Ishikawa (cell line): ENCODE results near the gene RAB25.

Source experiments
- EGR1 ChIP-seq: IDR thresholded peaks from 2 replicates; pipeline ENCODE4 v1.6.1; 2012
- EP300 ChIP-seq: IDR thresholded peaks from 2 replicates; pipeline ENCODE4 v1.6.1; 2012; ENCODE audit warnings: borderline replicate concordance
- FOXM1 ChIP-seq: IDR thresholded peaks from 2 replicates; pipeline ENCODE4 v1.6.1; 2012; ENCODE audit warnings: low read depth, borderline replicate concordance
- MAX ChIP-seq: IDR thresholded peaks from 2 replicates; pipeline ENCODE4 v1.6.1; 2012
- NFIC ChIP-seq: IDR thresholded peaks from 2 replicates; pipeline ENCODE4 v1.6.1; 2012
- RAD21 ChIP-seq: IDR thresholded peaks from 2 replicates; pipeline ENCODE4 v1.6.1; 2012; ENCODE audit warnings: low read depth
- YY1 ChIP-seq: IDR thresholded peaks from 2 replicates; pipeline ENCODE4 v1.6.1; 2012; ENCODE audit warnings: low read depth
- TF ChIP-seq, protein P1 (sequence below): IDR thresholded peaks from 2 replicates; pipeline ENCODE4 v1.6.1; 2012; ENCODE audit warnings: low read depth, mild to moderate bottlenecking

DNA sequence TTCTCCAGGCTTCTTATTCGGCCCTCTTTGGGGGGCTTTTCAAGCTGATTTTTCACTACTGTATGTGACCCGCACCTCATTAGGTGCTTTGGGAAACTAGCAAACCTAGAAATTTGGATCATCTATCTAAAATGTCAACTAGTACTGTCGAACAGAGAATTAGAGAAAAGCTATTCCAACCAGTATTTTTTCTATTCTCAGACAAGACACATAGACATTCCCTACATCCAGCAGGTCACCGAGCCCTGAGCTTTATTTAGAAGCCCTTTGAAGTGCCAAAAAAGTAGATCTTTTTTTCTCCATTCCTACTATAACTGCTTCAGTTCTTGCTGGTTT lies 39.9 kb upstream of the RAB25 start:
- no peak for TF ChIP-seq EP300
- no peak for TF ChIP-seq MAX
- TF ChIP-seq, protein P1, sequence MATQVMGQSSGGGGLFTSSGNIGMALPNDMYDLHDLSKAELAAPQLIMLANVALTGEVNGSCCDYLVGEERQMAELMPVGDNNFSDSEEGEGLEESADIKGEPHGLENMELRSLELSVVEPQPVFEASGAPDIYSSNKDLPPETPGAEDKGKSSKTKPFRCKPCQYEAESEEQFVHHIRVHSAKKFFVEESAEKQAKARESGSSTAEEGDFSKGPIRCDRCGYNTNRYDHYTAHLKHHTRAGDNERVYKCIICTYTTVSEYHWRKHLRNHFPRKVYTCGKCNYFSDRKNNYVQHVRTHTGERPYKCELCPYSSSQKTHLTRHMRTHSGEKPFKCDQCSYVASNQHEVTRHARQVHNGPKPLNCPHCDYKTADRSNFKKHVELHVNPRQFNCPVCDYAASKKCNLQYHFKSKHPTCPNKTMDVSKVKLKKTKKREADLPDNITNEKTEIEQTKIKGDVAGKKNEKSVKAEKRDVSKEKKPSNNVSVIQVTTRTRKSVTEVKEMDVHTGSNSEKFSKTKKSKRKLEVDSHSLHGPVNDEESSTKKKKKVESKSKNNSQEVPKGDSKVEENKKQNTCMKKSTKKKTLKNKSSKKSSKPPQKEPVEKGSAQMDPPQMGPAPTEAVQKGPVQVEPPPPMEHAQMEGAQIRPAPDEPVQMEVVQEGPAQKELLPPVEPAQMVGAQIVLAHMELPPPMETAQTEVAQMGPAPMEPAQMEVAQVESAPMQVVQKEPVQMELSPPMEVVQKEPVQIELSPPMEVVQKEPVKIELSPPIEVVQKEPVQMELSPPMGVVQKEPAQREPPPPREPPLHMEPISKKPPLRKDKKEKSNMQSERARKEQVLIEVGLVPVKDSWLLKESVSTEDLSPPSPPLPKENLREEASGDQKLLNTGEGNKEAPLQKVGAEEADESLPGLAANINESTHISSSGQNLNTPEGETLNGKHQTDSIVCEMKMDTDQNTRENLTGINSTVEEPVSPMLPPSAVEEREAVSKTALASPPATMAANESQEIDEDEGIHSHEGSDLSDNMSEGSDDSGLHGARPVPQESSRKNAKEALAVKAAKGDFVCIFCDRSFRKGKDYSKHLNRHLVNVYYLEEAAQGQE, result no peak
- TF ChIP-seq RAD21, result no peak
- no peak for TF ChIP-seq NFIC
- TF ChIP-seq YY1, result no peak
- no peak for TF ChIP-seq FOXM1
- no peak for TF ChIP-seq EGR1
